Breast epithelium (tissue), 4 donors: Measurements from ENCODE around the gene FXYD4. TPM values are rescaled to one million over a fixed set of nuclear protein-coding genes. Genes with fewer than 3 reads are reported as not detected.

Experiments used
- DNase-seq, 2 donors: peaks; one replicate each; pipeline ENCODE4 v3.0.0-alpha.2; 2019; ENCODE audit warnings: low spot score in 2 of 2
- H3K27ac ChIP-seq, 2 donors: fragments of 200-600 bp; sonication (generic) in 1 of 2; one replicate each; pipeline ENCODE4 v1.5.1; 2016 to 2019; ENCODE audit warnings: mild to moderate bottlenecking in 1 of 2
- H3K27me3 ChIP-seq, 2 donors: fragments of 200-600 bp; sonication (generic) in 1 of 2; one replicate each; pipeline versions ENCODE4 v1.5.1 to v1.6.0; 2017 to 2019; ENCODE audit warnings: control low read depth in 1 of 2, mild to moderate bottlenecking in 1 of 2
- H3K36me3 ChIP-seq: fragments of 200-600 bp; one replicate; pipeline ENCODE4 v1.5.1; 2019
- H3K4me1 ChIP-seq, 2 donors: fragments of 200-600 bp; sonication (generic); one replicate each; pipeline ENCODE4 v1.5.1; 2016 to 2019; ENCODE audit warnings: control low read depth in 1 of 2
- H3K4me3 ChIP-seq, 3 donors: fragments of 200-600 bp; sonication (generic); 1 replicate in 2 of 3; 2 replicates in 1 of 3; pipeline ENCODE4 v1.5.1; 2016 to 2019; ENCODE audit warnings: mild to moderate bottlenecking in 3 of 3, moderate library complexity in 2 of 3
- H3K9me3 ChIP-seq, 2 donors: fragments of 200-600 bp; sonication (generic) in 1 of 2; one replicate each; pipeline ENCODE4 v1.5.1; 2016 to 2019; ENCODE audit warnings: control low read depth in 1 of 2
- CTCF ChIP-seq, 3 donors: fragments of 450-650 bp; IDR thresholded peaks; one replicate each; pipeline ENCODE4 v1.5.1; 2016 to 2017; ENCODE audit warnings: antibody characterized with exemption in 3 of 3, mild to moderate bottlenecking in 3 of 3, moderate library complexity in 3 of 3
- POLR2A ChIP-seq: fragments of 450-650 bp; IDR thresholded peaks from one replicate; pipeline ENCODE4 v1.6.1; 2016; ENCODE audit warnings: antibody characterized with exemption, mild to moderate bottlenecking, moderate library complexity
- POLR2AphosphoS5 ChIP-seq, 3 donors: sonication (generic); formaldehyde crosslinking; IDR thresholded peaks; one replicate each; pipeline ENCODE4 v1.6.1; 2017; ENCODE audit warnings: antibody characterized with exemption in 3 of 3
- intact Hi-C: fragments of 100-400 bp; cut with DNase I; formaldehyde crosslinking; loops from one replicate; pipeline ENCODE4 v1.15.1; 2023; ENCODE audit warnings: low total_unique reads
- total RNA-seq, 3 donors: library from RNA; depleted of rRNA; stranded (reverse); fragments of >200 nt; gene quantifications; one replicate each; pipeline ENCODE4 v1.1.0, GENCODE V29; 2016

Gene FXYD4
- total RNA-seq, 3 donors from 2014 or later: not detected

GRCh38 chr10:43398939-43399319, 27.5 kb downstream of the FXYD4 start:
- Histone ChIP-seq H3K4me3 (no peak overlapping the region), H3K27me3 (no peaks in the 10 kb centered on the region), H3K9me3 (no peaks in the 10 kb centered on the region), H3K27ac (peak overlapping the region in 1 of 2 donors; percentile 99), H3K4me1 (peaks cover 0 to 18% of the 10 kb centered on the region in 2 donors), H3K36me3 (no peaks in the 10 kb centered on the region)
- intact Hi-C loops: no loop called here
- no peak for DNase-seq
- TF ChIP-seq POLR2A (no peak), CTCF (IDR thresholded peaks at IDR 0.05) (no peak), POLR2AphosphoS5 (IDR thresholded peaks at IDR 0.05) (no peak)

GRCh38 chr10:43399320-43400310, 28.2 kb downstream of the FXYD4 start:
- H3K27me3 ChIP-seq: no peaks in the 10 kb centered on the region
- no peak overlapping the region for H3K27ac ChIP-seq
- DNase-seq: no peak
- peaks cover 0 to 18% of the 10 kb centered on the region in 2 donors for H3K4me1 ChIP-seq
- no peaks in the 10 kb centered on the region for H3K36me3 ChIP-seq
- TF ChIP-seq POLR2AphosphoS5 (IDR thresholded peaks at IDR 0.05): no peak
- no peak for TF ChIP-seq POLR2A
- TF ChIP-seq CTCF (IDR thresholded peaks at IDR 0.05): no peak
- intact Hi-C loops: no loop called here
- H3K4me3 ChIP-seq: no peak overlapping the region
- no peaks in the 10 kb centered on the region for H3K9me3 ChIP-seq

- TF ChIP-seq POLR2A (no peak), POLR2AphosphoS5 (IDR thresholded peaks at IDR 0.05) (no peak), CTCF (IDR thresholded peaks at IDR 0.05) (no peak)
- Histone ChIP-seq H3K9me3 (no peaks in the 10 kb centered on the region), H3K4me1 (peaks cover 0 to 26% of the 10 kb centered on the region in 2 donors), H3K4me3 (no peak overlapping the region), H3K36me3 (no peaks in the 10 kb centered on the region), H3K27me3 (no peaks in the 10 kb centered on the region), H3K27ac (no peak overlapping the region)
- DNase-seq: no peak
- intact Hi-C loops: no loop called here
Measured at GRCh38 chr10:43401627-43402026, 30.2 kb downstream of the FXYD4 start.

- no peak for TF ChIP-seq POLR2A
- no peak for TF ChIP-seq CTCF (IDR thresholded peaks at IDR 0.05)
- no peak for TF ChIP-seq POLR2AphosphoS5 (IDR thresholded peaks at IDR 0.05)
- no peak for DNase-seq
- no peak overlapping the region for H3K4me3 ChIP-seq
- intact Hi-C loops: no loop called here
- no peak overlapping the region for H3K27ac ChIP-seq
- H3K36me3 ChIP-seq: no peaks in the 10 kb centered on the region
- no peaks in the 10 kb centered on the region for H3K9me3 ChIP-seq
- peaks cover 0 to 26% of the 10 kb centered on the region in 2 donors for H3K4me1 ChIP-seq
- no peaks in the 10 kb centered on the region for H3K27me3 ChIP-seq
Measured at GRCh38 chr10:43402176-43402575, 30.7 kb downstream of the FXYD4 start.

GRCh38 chr10:43402880-43403452, 31.5 kb downstream of the FXYD4 start:
- peaks cover 0 to 22% of the 10 kb centered on the region in 2 donors for H3K4me1 ChIP-seq
- no peaks in the 10 kb centered on the region for H3K27me3 ChIP-seq
- H3K4me3 ChIP-seq: no peak overlapping the region
- DNase-seq: no peak
- H3K27ac ChIP-seq: no peak overlapping the region
- no peaks in the 10 kb centered on the region for H3K9me3 ChIP-seq
- intact Hi-C loops: no loop called here
- TF ChIP-seq POLR2AphosphoS5 (IDR thresholded peaks at IDR 0.05) (no peak), POLR2A (no peak), CTCF (IDR thresholded peaks at IDR 0.05) (no peak)
- no peaks in the 10 kb centered on the region for H3K36me3 ChIP-seq
